GM21367 (cell line): ENCODE results near the gene OR52A1.
"Not testable (repeated sequence)": the region's sequence is repeated elsewhere in the genome, so short reads cannot be mapped to it uniquely, and the experiment has no call there.

Experiments used
- ATAC-seq: cut with Tn5 transposase; IDR thresholded peaks from one replicate; pipeline ENCODE4 v1.9.1; 2021; ENCODE audit not compliant: unreplicated experiment

OR52A1 gene

GRCh38 chr11:5154657-5155056 is at the start of gene OR52A1:
TSS of gene OR52A1 (minus strand) at chr11:5154757. CDS start at chr11:5152369, 2,388 bp downstream.
- no peak for ATAC-seq

- ATAC-seq = no peak
Measured at GRCh38 chr11:5203366-5203765, 48.8 kb upstream of the OR52A1 start.

- ATAC-seq = no peak
Measured at GRCh38 chr11:5200582-5200981, 46.0 kb upstream of the OR52A1 start, which contains the start of gene OR51V1. TSS of gene OR51V1 (minus strand) at chr11:5200682. CDS start at chr11:5200682, 0 bp downstream.

GRCh38 chr11:5198285-5198684 is 43.7 kb upstream of the OR52A1 start:
- ATAC-seq = no peak

GRCh38 chr11:5197536-5197935 is 43.0 kb upstream of the OR52A1 start:
- ATAC-seq = no peak

- no peak for ATAC-seq
Measured at GRCh38 chr11:5196731-5197130, 42.2 kb upstream of the OR52A1 start.

- no peak for ATAC-seq
Measured at GRCh38 chr11:5196067-5196466, 41.5 kb upstream of the OR52A1 start.

- ATAC-seq = no peak
Measured at GRCh38 chr11:5192738-5193137, 38.2 kb upstream of the OR52A1 start.

GRCh38 chr11:5188201-5188600 is 33.6 kb upstream of the OR52A1 start:
- no peak for ATAC-seq

- ATAC-seq = no peak
Measured at GRCh38 chr11:5178046-5178837, 23.7 kb upstream of the OR52A1 start.

GRCh38 chr11:5174934-5175333 is 20.4 kb upstream of the OR52A1 start:
- ATAC-seq = no peak

- no peak for ATAC-seq
Measured at GRCh38 chr11:5171856-5172255, 17.3 kb upstream of the OR52A1 start.

GRCh38 chr11:5165898-5166297 is 11.3 kb upstream of the OR52A1 start:
- ATAC-seq = not testable (repeated sequence)

- ATAC-seq = not testable (repeated sequence)
Measured at GRCh38 chr11:5164807-5165206, 10.2 kb upstream of the OR52A1 start.

- not testable (repeated sequence) for ATAC-seq
Measured at GRCh38 chr11:5161045-5161444, 6.5 kb upstream of the OR52A1 start.

GRCh38 chr11:5160217-5160616 is 5.7 kb upstream of the OR52A1 start:
- ATAC-seq = not testable (repeated sequence)

GRCh38 chr11:5159806-5160205 is 5.2 kb upstream of the OR52A1 start:
- no peak for ATAC-seq

GRCh38 chr11:5153574-5154431 is 754 bp downstream of the OR52A1 start:
- ATAC-seq = no peak

GRCh38 chr11:5151713-5152153 is 2.8 kb downstream of the OR52A1 start:
- no peak for ATAC-seq

GRCh38 chr11:5144206-5144605 is 10.4 kb downstream of the OR52A1 start:
- not testable (repeated sequence) for ATAC-seq

- ATAC-seq = no peak
Measured at GRCh38 chr11:5137996-5138395, 16.6 kb downstream of the OR52A1 start, which contains the start of gene OR52A5. TSS of gene OR52A5 (minus strand) at chr11:5138356. CDS start at chr11:5132642, 5,714 bp downstream.

GRCh38 chr11:5137014-5137413 is 17.5 kb downstream of the OR52A1 start:
- no peak for ATAC-seq
